Upper lobe of left lung (tissue), 6 donors: ENCODE data around the gene BCAS3. TPM values are rescaled to one million over a fixed set of nuclear protein-coding genes. Genes with fewer than 3 reads are reported as not detected.

Source experiments
- ATAC-seq, 2 donors: fragments of 200-7000 bp; cut with Tn5 transposase; one replicate each; pipeline ENCODE4 v1.9.1; 2022; ENCODE audit warnings: mild to moderate bottlenecking in 2 of 2, moderate library complexity in 2 of 2; ENCODE audit not compliant: low FRiP score in 2 of 2
- DNase-seq, 2 donors: peaks; one replicate each; pipeline ENCODE4 v3.0.0-alpha.2; 2019 to 2020
- H3K27ac ChIP-seq, 4 donors: fragments of 200-600 bp; sonication (generic); one replicate each; pipeline ENCODE4 v1.5.1; 2016 to 2019
- H3K27me3 ChIP-seq, 4 donors: fragments of 200-600 bp; sonication (generic); one replicate each; pipeline ENCODE4 v1.5.1; 2017 to 2019
- H3K36me3 ChIP-seq, 4 donors: fragments of 200-600 bp; sonication (generic); one replicate each; pipeline ENCODE4 v1.5.1; 2016 to 2019
- H3K4me1 ChIP-seq, 4 donors: fragments of 200-600 bp; sonication (generic); one replicate each; pipeline ENCODE4 v1.5.1; 2018 to 2019
- H3K4me3 ChIP-seq, 4 donors: fragments of 200-600 bp; sonication (generic); one replicate each; pipeline ENCODE4 v1.5.1; 2017 to 2019; ENCODE audit warnings: mild to moderate bottlenecking in 2 of 4, moderate library complexity in 1 of 4
- H3K9me3 ChIP-seq, 4 donors: fragments of 200-600 bp; sonication (generic); one replicate each; pipeline ENCODE4 v1.5.1; 2018 to 2019
- EP300 ChIP-seq, 4 donors: sonication (generic); formaldehyde crosslinking; IDR thresholded peaks; one replicate each; pipeline ENCODE4 v1.5.1; 2017; ENCODE audit warnings: antibody characterized with exemption in 4 of 4, control low read depth in 2 of 4
- POLR2A ChIP-seq, 4 donors: fragments of 450-650 bp; IDR thresholded peaks; one replicate each; pipeline ENCODE4 v1.5.1; 2016 to 2017; ENCODE audit warnings: antibody characterized with exemption in 4 of 4, mild to moderate bottlenecking in 2 of 4
- POLR2AphosphoS5 ChIP-seq, 2 donors: sonication (generic); formaldehyde crosslinking; IDR thresholded peaks; one replicate each; pipeline ENCODE4 v1.5.1; 2017; ENCODE audit warnings: antibody characterized with exemption in 2 of 2
- WGBS, 2 donors: methylation state at CpG; one replicate each; pipeline ENCODE4 v1.1.5; 2017 to 2018; 5-methylcytosine and 5-hydroxymethylcytosine counted together
- total RNA-seq, 6 donors: library from RNA; depleted of rRNA in 4 of 6; stranded (reverse); fragments of >200 nt in 4 of 6; gene quantifications; one replicate each; pipeline versions ENCODE4 v1.1.0 to v1.2.1, GENCODE V29; 2016 to 2021
- TF ChIP-seq, protein P1 (sequence below), 6 experiments: fragments of 450-650 bp in 4 of 6; fragments of 200-600 bp in 2 of 6; sonication (generic) in 2 of 6; IDR thresholded peaks; one replicate each; pipeline ENCODE4 v1.5.1; 2016 to 2019; ENCODE audit warnings: antibody characterized with exemption in 6 of 6
- donor health status: DM: no; HTN: no; CAD: no; lungs with moderate emphysema.
- donor health status: DM: no; HTN: yes; CAD: no; lungs with severe emphysema.

The BCAS3 gene
- total RNA-seq, 6 donors from 2014 or later = 20.1 to 111 (median 37.0) TPM

GRCh38 chr17:61368832-61369450 is 691.3 kb downstream of the BCAS3 start:
- 95 to 96% methylated on average over 5 to 7 of the region's 7 CpGs for WGBS, 2 donors
- H3K36me3 ChIP-seq = no peaks in the 10 kb centered on the region
- ATAC-seq (no peak), DNase-seq (no peak)
- no peaks in the 10 kb centered on the region for H3K27me3 ChIP-seq
- no peaks in the 10 kb centered on the region for H3K4me1 ChIP-seq
- TF ChIP-seq POLR2A (IDR thresholded peaks at IDR 0.05) (no peak), POLR2AphosphoS5 (IDR thresholded peaks at IDR 0.05) (no peak), EP300 (IDR thresholded peaks at IDR 0.05) (no peak)
- TF ChIP-seq, protein P1, sequence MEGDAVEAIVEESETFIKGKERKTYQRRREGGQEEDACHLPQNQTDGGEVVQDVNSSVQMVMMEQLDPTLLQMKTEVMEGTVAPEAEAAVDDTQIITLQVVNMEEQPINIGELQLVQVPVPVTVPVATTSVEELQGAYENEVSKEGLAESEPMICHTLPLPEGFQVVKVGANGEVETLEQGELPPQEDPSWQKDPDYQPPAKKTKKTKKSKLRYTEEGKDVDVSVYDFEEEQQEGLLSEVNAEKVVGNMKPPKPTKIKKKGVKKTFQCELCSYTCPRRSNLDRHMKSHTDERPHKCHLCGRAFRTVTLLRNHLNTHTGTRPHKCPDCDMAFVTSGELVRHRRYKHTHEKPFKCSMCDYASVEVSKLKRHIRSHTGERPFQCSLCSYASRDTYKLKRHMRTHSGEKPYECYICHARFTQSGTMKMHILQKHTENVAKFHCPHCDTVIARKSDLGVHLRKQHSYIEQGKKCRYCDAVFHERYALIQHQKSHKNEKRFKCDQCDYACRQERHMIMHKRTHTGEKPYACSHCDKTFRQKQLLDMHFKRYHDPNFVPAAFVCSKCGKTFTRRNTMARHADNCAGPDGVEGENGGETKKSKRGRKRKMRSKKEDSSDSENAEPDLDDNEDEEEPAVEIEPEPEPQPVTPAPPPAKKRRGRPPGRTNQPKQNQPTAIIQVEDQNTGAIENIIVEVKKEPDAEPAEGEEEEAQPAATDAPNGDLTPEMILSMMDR (IDR thresholded peaks at IDR 0.05) = no peak
- H3K9me3 ChIP-seq = no peaks in the 10 kb centered on the region
- H3K27ac ChIP-seq = no peak overlapping the region
- no peak overlapping the region for H3K4me3 ChIP-seq

DNA sequence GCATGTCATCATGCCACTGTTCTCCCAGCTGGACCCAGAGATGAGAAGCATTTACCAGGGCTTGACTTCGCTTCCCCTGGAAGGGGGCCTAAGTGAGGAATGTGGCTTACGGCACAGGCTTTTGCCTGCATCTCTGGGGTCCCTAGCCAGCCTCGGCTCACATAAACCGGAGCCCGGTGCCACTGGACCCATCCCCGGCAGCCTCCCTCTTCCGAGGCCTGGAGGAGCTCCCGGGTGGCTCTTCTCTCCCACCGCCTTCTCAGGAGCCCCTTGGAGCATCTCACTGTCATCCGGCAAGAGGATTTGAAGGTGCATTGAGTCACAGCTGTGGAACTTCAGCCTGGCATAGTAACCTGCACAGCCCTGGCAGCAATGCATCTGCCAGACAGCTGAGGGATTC is 692.1 kb downstream of the BCAS3 start:
- ATAC-seq (no peak), DNase-seq (no peak)
- Histone ChIP-seq H3K36me3 (no peaks in the 10 kb centered on the region), H3K4me1 (no peaks in the 10 kb centered on the region), H3K27ac (no peak overlapping the region), H3K4me3 (no peak overlapping the region), H3K27me3 (no peaks in the 10 kb centered on the region), H3K9me3 (no peaks in the 10 kb centered on the region)
- 95 to 100% methylated on average over 2 to 10 of the region's 10 CpGs for WGBS, 2 donors
- TF ChIP-seq, protein P1 (IDR thresholded peaks at IDR 0.05) = no peak
- TF ChIP-seq POLR2AphosphoS5 (IDR thresholded peaks at IDR 0.05) (no peak), EP300 (IDR thresholded peaks at IDR 0.05) (no peak), POLR2A (IDR thresholded peaks at IDR 0.05) (no peak)

DNA sequence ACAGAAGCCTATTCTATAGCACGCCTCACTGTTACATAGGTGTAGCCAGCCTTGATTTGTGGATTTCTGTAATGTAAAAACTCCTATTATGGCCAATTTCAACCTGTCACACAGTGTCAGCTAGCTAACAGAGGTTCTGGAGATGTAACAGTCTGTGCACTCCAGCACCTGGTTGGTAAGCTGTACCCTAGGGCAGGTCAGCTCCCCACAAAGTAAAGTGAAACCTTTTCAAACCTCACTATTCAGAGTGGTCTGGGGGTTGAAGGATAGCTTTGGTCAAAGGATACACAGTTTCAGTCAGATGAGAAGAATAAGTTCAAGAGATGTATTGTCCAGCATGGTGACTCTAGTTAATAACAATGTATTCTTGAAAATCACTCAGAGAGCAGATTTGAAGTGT is 693.5 kb downstream of the BCAS3 start:
- H3K4me3 ChIP-seq = no peak overlapping the region
- no peak overlapping the region for H3K27ac ChIP-seq
- no peak for ATAC-seq
- no peaks in the 10 kb centered on the region for H3K36me3 ChIP-seq
- H3K4me1 ChIP-seq = no peaks in the 10 kb centered on the region
- no peaks in the 10 kb centered on the region for H3K9me3 ChIP-seq
- 100% methylated on average over 1 of the region's 1 CpG for WGBS, 2 donors
- TF ChIP-seq POLR2A (IDR thresholded peaks at IDR 0.05) = no peak
- H3K27me3 ChIP-seq = no peaks in the 10 kb centered on the region
- DNase-seq = no peak

DNA sequence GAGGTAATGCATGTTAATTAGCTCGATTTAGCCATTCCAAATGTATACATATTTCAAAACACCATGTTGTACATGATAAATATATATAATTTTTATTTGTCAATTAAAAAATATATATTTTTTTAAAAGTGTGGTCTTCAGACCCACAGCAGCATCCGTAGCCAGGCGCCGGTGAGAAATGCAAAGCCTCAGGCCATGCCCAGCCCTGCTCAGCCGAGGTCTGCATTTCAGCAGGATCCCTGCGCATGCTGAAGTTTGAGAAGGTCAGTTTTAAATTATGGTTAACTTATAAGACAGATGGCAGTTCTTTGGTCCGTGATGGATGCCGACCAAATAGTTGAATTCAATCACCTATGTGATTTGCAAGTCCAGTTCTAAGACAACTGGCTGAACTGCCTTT is 694.0 kb downstream of the BCAS3 start:
- TF ChIP-seq, protein P1 (IDR thresholded peaks at IDR 0.05) = no peak
- no peak for TF ChIP-seq POLR2A (IDR thresholded peaks at IDR 0.05)
- no peak for TF ChIP-seq EP300 (IDR thresholded peaks at IDR 0.05)
- TF ChIP-seq POLR2AphosphoS5 (IDR thresholded peaks at IDR 0.05) = no peak
- no peaks in the 10 kb centered on the region for H3K4me1 ChIP-seq
- WGBS, 2 donors = 92 to 93% methylated on average over 8 of the region's 8 CpGs
- H3K27ac ChIP-seq = no peak overlapping the region
- no peaks in the 10 kb centered on the region for H3K36me3 ChIP-seq
- no peaks in the 10 kb centered on the region for H3K27me3 ChIP-seq
- DNase-seq = no peak
- no peak for ATAC-seq
- H3K4me3 ChIP-seq = no peak overlapping the region
- H3K9me3 ChIP-seq = no peaks in the 10 kb centered on the region

- no peaks in the 10 kb centered on the region for H3K9me3 ChIP-seq
- no peak overlapping the region for H3K27ac ChIP-seq
- no peak overlapping the region for H3K4me3 ChIP-seq
- no peaks in the 10 kb centered on the region for H3K27me3 ChIP-seq
- 88 to 90% methylated on average over 9 of the region's 9 CpGs for WGBS, 2 donors
- ATAC-seq (no peak), DNase-seq (no peak)
- no peaks in the 10 kb centered on the region for H3K4me1 ChIP-seq
- H3K36me3 ChIP-seq = no peaks in the 10 kb centered on the region
- no peak for TF ChIP-seq POLR2A (IDR thresholded peaks at IDR 0.05)
- TF ChIP-seq, protein P1 (IDR thresholded peaks at IDR 0.05) = no peak
- TF ChIP-seq EP300 (IDR thresholded peaks at IDR 0.05) = no peak
- TF ChIP-seq POLR2AphosphoS5 (IDR thresholded peaks at IDR 0.05) = no peak
Measured at GRCh38 chr17:61372436-61372835, 694.8 kb downstream of the BCAS3 start.
